ENCODE results near the gene KCNK15.

GRCh38 chr20:44704551-44704971 lies 41.1 kb upstream of the KCNK15 start:
- TF ChIP-seq CTCF (IDR thresholded peaks at IDR 0.05) = no peak
- TF ChIP-seq POLR2A (IDR thresholded peaks at IDR 0.05) = no peak

All from Peyer's patch (tissue), 4 donors.